Right ventricle myocardium superior (tissue), 1 donor: Measurements from ENCODE around the gene PELI2. TPM values are rescaled to one million over a fixed set of nuclear protein-coding genes. Genes with fewer than 3 reads are reported as not detected.

Source experiments
- ATAC-seq: fragments of 200-7000 bp; cut with Tn5 transposase; one replicate; pipeline ENCODE4 v1.9.1; 2020; ENCODE audit warnings: mild to moderate bottlenecking; ENCODE audit not compliant: poor library complexity
- DNase-seq: peaks from one replicate; pipeline ENCODE4 v3.0.0-alpha.2; 2020
- intact Hi-C: fragments of 100-400 bp; cut with DNase I; formaldehyde crosslinking; loops from one replicate; pipeline ENCODE4 v1.11.2; 2022
- total RNA-seq: library from RNA; stranded (reverse); fragmentation: NEBNext Ultra II Directional; extraction: Animal tissue kit (Norgen Biotek cat#: 25700); gene quantifications from one replicate; pipeline ENCODE4 v1.2.1, GENCODE V29; 2021
- donor health status: DM: no; HTN: yes; CAD: no; lungs with severe emphysema.

PELI2 gene
- total RNA-seq, 1 donor from 2014 or later = 4.2 TPM

- intact Hi-C loops = no loop called here
- ATAC-seq (no peak), DNase-seq (no peak)
Measured at GRCh38 chr14:56193347-56193746, 75.1 kb downstream of the PELI2 start.

GRCh38 chr14:56194042-56194441 is 75.8 kb downstream of the PELI2 start:
- intact Hi-C loops = no loop called here

GRCh38 chr14:56195223-56195622 is 77.0 kb downstream of the PELI2 start:
- intact Hi-C loops = no loop called here

More at GRCh38 chr14:56194042-56194441, 75.8 kb downstream of the PELI2 start:
- DNase-seq = no peak
- ATAC-seq = no peak

GRCh38 chr14:56195704-56196103 is 77.5 kb downstream of the PELI2 start:
- DNase-seq = peak; percentile 52
- intact Hi-C loops = no loop called here
- peak; percentile 46 for ATAC-seq

More at GRCh38 chr14:56195223-56195622, 77.0 kb downstream of the PELI2 start:
- DNase-seq = no peak
- ATAC-seq = no peak

GRCh38 chr14:56196274-56196673 is 78.1 kb downstream of the PELI2 start:
- intact Hi-C loops = no loop called here
- ATAC-seq = no peak

GRCh38 chr14:56197150-56197549 is 78.9 kb downstream of the PELI2 start:
- intact Hi-C loops = no loop called here
- no peak for DNase-seq
- no peak for ATAC-seq

More at GRCh38 chr14:56196274-56196673, 78.1 kb downstream of the PELI2 start:
- no peak for DNase-seq

GRCh38 chr14:56198438-56198837 is 80.2 kb downstream of the PELI2 start:
- no peak for ATAC-seq
- DNase-seq = no peak
- intact Hi-C loops = no loop called here

GRCh38 chr14:56199095-56199981 is 81.1 kb downstream of the PELI2 start:
- ATAC-seq (peak; percentile 91), DNase-seq (no peak)
- intact Hi-C loops = no loop called here

- DNase-seq = no peak
- no peak for ATAC-seq
- intact Hi-C loops = no loop called here
Measured at GRCh38 chr14:56199982-56200577, 81.9 kb downstream of the PELI2 start.

GRCh38 chr14:56202256-56202655 is 84.0 kb downstream of the PELI2 start:
- DNase-seq = no peak

GRCh38 chr14:56205881-56206280 is 87.7 kb downstream of the PELI2 start:
- DNase-seq (no peak), ATAC-seq (no peak)
- intact Hi-C loops = no loop called here

More at GRCh38 chr14:56202256-56202655, 84.0 kb downstream of the PELI2 start:
- intact Hi-C loops = no loop called here
- ATAC-seq = no peak

- ATAC-seq (no peak), DNase-seq (no peak)
- intact Hi-C loops = no loop called here
Measured at GRCh38 chr14:56206596-56206995, 88.4 kb downstream of the PELI2 start.

- intact Hi-C loops = no loop called here
- no peak for DNase-seq
- no peak for ATAC-seq
Measured at GRCh38 chr14:56207626-56208292, 89.5 kb downstream of the PELI2 start.

- intact Hi-C loops = no loop called here
- no peak for ATAC-seq
- no peak for DNase-seq
Measured at GRCh38 chr14:56208520-56208919, 90.3 kb downstream of the PELI2 start.

GRCh38 chr14:56210571-56210970 is 92.4 kb downstream of the PELI2 start:
- intact Hi-C loops = no loop called here
- DNase-seq (no peak), ATAC-seq (no peak)

GRCh38 chr14:56211084-56211483 is 92.9 kb downstream of the PELI2 start:
- DNase-seq = no peak
- intact Hi-C loops = no loop called here
- ATAC-seq = peak; percentile 15

- DNase-seq = no peak
- intact Hi-C loops = no loop called here
- ATAC-seq = no peak
Measured at GRCh38 chr14:56211844-56212243, 93.6 kb downstream of the PELI2 start.

GRCh38 chr14:56212521-56212920 is 94.3 kb downstream of the PELI2 start:
- intact Hi-C loops = no loop called here
- ATAC-seq (no peak), DNase-seq (no peak)

GRCh38 chr14:56213306-56213705 is 95.1 kb downstream of the PELI2 start:
- no peak for DNase-seq
- ATAC-seq = no peak
- intact Hi-C loops = no loop called here

GRCh38 chr14:56215180-56215579 is 97.0 kb downstream of the PELI2 start:
- ATAC-seq (no peak), DNase-seq (no peak)
- intact Hi-C loops = no loop called here
